GM18867 (cell line): ENCODE data around the gene INPP5E.

Experiments used
- ATAC-seq: cut with Tn5 transposase; IDR thresholded peaks from one replicate; pipeline ENCODE4 v1.9.1; 2021; ENCODE audit warnings: mild to moderate bottlenecking, moderate library complexity; ENCODE audit not compliant: unreplicated experiment

INPP5E gene

GRCh38 chr9:136448655-136449054 is 9.0 kb upstream of the INPP5E start:
- ATAC-seq = no peak

- no peak for ATAC-seq
These were observed 7.6 kb upstream of the INPP5E start for GRCh38 chr9:136447173-136447778.

- no peak for ATAC-seq
These were observed 6.2 kb upstream of the INPP5E start for GRCh38 chr9:136445799-136446198.

GRCh38 chr9:136444102-136444501 is 4.5 kb upstream of the INPP5E start:
- no peak for ATAC-seq

GRCh38 chr9:136443687-136444086 is 4.0 kb upstream of the INPP5E start:
- ATAC-seq = no peak

GRCh38 chr9:136443087-136443486 is 3.4 kb upstream of the INPP5E start:
- no peak for ATAC-seq

- no peak for ATAC-seq
These were observed 2.6 kb upstream of the INPP5E start for GRCh38 chr9:136442265-136442664.

- ATAC-seq = no peak
These were observed 2.1 kb upstream of the INPP5E start for GRCh38 chr9:136441681-136442245.

- no peak for ATAC-seq
These were observed 1.6 kb upstream of the INPP5E start for GRCh38 chr9:136441191-136441680.

GRCh38 chr9:136438548-136439480 is 831 bp downstream of the INPP5E start:
- ATAC-seq = peak; percentile 42

- no peak for ATAC-seq
These were observed 1.7 kb downstream of the INPP5E start for GRCh38 chr9:136437839-136438547.

- no peak for ATAC-seq
These were observed 2.2 kb downstream of the INPP5E start for GRCh38 chr9:136437430-136437829.

GRCh38 chr9:136436055-136436634 is 3.5 kb downstream of the INPP5E start:
- no peak for ATAC-seq

GRCh38 chr9:136434580-136435169 is 5.0 kb downstream of the INPP5E start:
- ATAC-seq = no peak

- ATAC-seq = no peak
These were observed 5.6 kb downstream of the INPP5E start for GRCh38 chr9:136433849-136434579.

GRCh38 chr9:136433043-136433715 is 6.5 kb downstream of the INPP5E start:
- no peak for ATAC-seq

- ATAC-seq = no peak
These were observed 7.1 kb downstream of the INPP5E start for GRCh38 chr9:136432591-136432990.

- ATAC-seq = no peak
These were observed 7.8 kb downstream of the INPP5E start for GRCh38 chr9:136431782-136432350.
